Smooth muscle cell (in vitro differentiated cells): ENCODE measurements around the gene SULT2B1. TPM values are rescaled to one million over a fixed set of nuclear protein-coding genes. Genes with fewer than 3 reads are reported as not detected.

Experiments
- DNase-seq: peaks from one replicate; lab custom pipeline; 2025; ENCODE audit not compliant: unreplicated experiment; lab: John Stamatoyannopoulos, UW
- H2AFZ ChIP-seq: fragments of 200-600 bp; sonication (generic); 2 replicates; pipeline ENCODE4 v1.6.0; 2016; ENCODE audit warnings: antibody characterized with exemption, low read depth, mild to moderate bottlenecking
- H3F3A ChIP-seq: fragments of 200-600 bp; sonication (generic); 2 replicates; pipeline ENCODE4 v1.6.0; 2017; ENCODE audit warnings: antibody characterized with exemption, low read depth
- H3K27ac ChIP-seq: fragments of 200-600 bp; sonication (generic); 2 replicates; pipeline ENCODE4 v1.5.1; 2016; ENCODE audit warnings: low read depth, mild to moderate bottlenecking
- H3K27me3 ChIP-seq: fragments of 200-600 bp; sonication (generic); 2 replicates; pipeline ENCODE4 v1.6.1; 2016; ENCODE audit warnings: low read depth, mild to moderate bottlenecking
- H3K36me3 ChIP-seq: fragments of 200-600 bp; sonication (generic); 2 replicates; pipeline ENCODE4 v1.5.1; 2016; ENCODE audit warnings: low read depth
- H3K4me1 ChIP-seq: fragments of 200-600 bp; sonication (generic); 2 replicates; pipeline ENCODE4 v1.5.1; 2016; ENCODE audit warnings: low read depth
- H3K4me2 ChIP-seq: fragments of 200-600 bp; sonication (generic); 2 replicates; pipeline ENCODE4 v1.6.0; 2016; ENCODE audit warnings: mild to moderate bottlenecking
- H3K4me3 ChIP-seq: fragments of 200-600 bp; sonication (generic); 2 replicates; pipeline ENCODE4 v1.5.1; 2016; ENCODE audit warnings: mild to moderate bottlenecking
- H3K79me2 ChIP-seq: fragments of 200-600 bp; sonication (generic); 2 replicates; pipeline ENCODE4 v1.6.0; 2016; ENCODE audit warnings: low read depth, mild to moderate bottlenecking
- H3K9ac ChIP-seq: fragments of 200-600 bp; sonication (generic); 2 replicates; pipeline ENCODE4 v1.6.0; 2016; ENCODE audit warnings: low read depth
- H3K9me3 ChIP-seq: fragments of 200-600 bp; sonication (generic); replicated peaks from 2 replicates; pipeline ENCODE4 v1.5.1; 2016; ENCODE audit warnings: low read depth
- H4K20me1 ChIP-seq: fragments of 200-600 bp; sonication (generic); 2 replicates; pipeline ENCODE4 v1.6.0; 2016; ENCODE audit warnings: low read depth
- WGBS: methylation state at CpG from one replicate; pipeline ENCODE4 v1.1.7; 2016; ENCODE audit warnings: low lambda C conversion rate; 5-methylcytosine and 5-hydroxymethylcytosine counted together
- polyA plus RNA-seq: library from polyadenylated mRNA; unstranded; fragments of >200 nt; fragmentation: Nextera tagmentation; extraction: Ambion mirVana; gene quantifications from 2 replicates; pipeline ENCODE4 v1.2.1, GENCODE V29; 2016
- total RNA-seq: library from RNA; depleted of rRNA; stranded (reverse); fragments of >200 nt; gene quantifications from 2 replicates; pipeline ENCODE4 v1.2.3, GENCODE V29; 2014
- TF ChIP-seq, protein P1 (sequence below): fragments of 200-600 bp; sonication (generic); IDR thresholded peaks from 2 replicates; pipeline ENCODE4 v1.5.1; 2017; ENCODE audit warnings: borderline replicate concordance, mild to moderate bottlenecking, antibody characterized with exemption; ENCODE audit not compliant: insufficient read depth, poor library complexity, severe bottlenecking

SULT2B1 gene
- total and polyA plus RNA-seq, 2 experiments from 2014 or later: 1.7 to 2.3 TPM

DNA sequence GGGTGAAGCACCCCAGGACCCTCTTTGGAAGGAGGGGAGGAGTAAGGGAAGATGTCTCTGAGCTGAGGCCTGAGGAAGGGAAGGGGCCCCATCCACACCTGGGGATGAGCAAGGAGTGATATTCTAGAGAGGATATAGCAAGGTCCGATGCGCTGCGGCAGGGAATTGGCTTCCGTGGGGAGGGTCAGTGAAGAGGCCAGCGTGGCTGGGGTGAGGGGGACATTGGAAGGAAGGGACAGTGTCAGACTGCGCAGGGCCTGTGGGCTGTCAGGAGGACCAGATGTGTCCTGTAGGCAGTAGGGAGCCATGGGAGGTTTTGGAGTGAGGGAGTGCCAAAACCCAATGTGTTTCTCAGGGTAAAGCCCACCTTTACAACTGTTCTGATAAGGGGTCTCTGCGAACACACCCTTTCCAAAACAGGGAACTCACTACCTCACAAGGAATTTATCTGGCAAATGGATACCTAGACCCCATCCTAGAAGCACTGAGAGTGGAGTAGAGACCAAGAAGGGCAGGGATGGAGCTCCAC lies 44.0 kb upstream of the SULT2B1 start:
- 96% methylated on average over 7 of the region's 7 CpGs for WGBS
- no peak overlapping the region for H3K27ac ChIP-seq
- H3K9me3 ChIP-seq: no peaks in the 10 kb centered on the region
- H3K36me3 ChIP-seq: no peaks in the 10 kb centered on the region
- H4K20me1 ChIP-seq: no peaks in the 10 kb centered on the region
- no peaks in the 10 kb centered on the region for H3K79me2 ChIP-seq
- H3K27me3 ChIP-seq: no peaks in the 10 kb centered on the region
- H2AFZ ChIP-seq: no peak overlapping the region
- peaks cover 4% of the 10 kb centered on the region for H3F3A ChIP-seq
- TF ChIP-seq, protein P1, sequence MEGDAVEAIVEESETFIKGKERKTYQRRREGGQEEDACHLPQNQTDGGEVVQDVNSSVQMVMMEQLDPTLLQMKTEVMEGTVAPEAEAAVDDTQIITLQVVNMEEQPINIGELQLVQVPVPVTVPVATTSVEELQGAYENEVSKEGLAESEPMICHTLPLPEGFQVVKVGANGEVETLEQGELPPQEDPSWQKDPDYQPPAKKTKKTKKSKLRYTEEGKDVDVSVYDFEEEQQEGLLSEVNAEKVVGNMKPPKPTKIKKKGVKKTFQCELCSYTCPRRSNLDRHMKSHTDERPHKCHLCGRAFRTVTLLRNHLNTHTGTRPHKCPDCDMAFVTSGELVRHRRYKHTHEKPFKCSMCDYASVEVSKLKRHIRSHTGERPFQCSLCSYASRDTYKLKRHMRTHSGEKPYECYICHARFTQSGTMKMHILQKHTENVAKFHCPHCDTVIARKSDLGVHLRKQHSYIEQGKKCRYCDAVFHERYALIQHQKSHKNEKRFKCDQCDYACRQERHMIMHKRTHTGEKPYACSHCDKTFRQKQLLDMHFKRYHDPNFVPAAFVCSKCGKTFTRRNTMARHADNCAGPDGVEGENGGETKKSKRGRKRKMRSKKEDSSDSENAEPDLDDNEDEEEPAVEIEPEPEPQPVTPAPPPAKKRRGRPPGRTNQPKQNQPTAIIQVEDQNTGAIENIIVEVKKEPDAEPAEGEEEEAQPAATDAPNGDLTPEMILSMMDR: no peak
- no peak overlapping the region for H3K4me2 ChIP-seq
- H3K4me1 ChIP-seq: peaks cover 8% of the 10 kb centered on the region
- H3K4me3 ChIP-seq: no peak overlapping the region
- DNase-seq: no peak
- no peak overlapping the region for H3K9ac ChIP-seq

DNA sequence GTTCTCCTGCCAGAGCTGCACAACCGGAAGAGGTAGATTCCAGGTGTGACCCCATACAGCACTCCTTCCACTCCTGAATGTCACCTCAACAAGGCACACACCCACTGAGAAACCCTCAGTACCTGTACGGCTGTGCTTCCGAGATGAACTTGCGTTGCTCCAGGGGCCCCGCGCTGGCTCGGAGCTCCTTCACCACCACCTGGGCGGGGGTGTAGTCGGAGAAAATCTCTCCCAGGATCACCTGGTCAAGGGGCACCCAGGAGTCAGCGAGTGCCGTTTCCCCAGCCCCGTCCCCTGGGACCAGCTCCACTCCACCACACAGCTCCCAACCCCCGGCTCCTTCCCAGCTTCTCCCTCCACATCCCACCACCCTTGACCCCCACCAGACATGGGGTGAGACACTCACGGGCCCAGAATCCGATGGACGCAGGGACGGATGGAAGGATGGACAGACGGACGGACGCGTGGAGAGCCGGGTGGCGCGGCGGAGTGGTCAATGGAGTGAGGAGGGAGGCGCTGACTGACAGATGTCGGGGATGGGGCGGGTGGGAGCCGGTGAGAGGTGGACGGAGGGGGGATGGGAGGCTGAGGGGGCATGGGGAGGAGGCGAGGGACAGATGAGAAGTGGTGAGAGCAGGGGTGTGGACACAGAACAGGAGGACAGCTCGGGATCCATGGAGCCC lies 43.1 kb upstream of the SULT2B1 start:
- 93% methylated on average over 29 of the region's 32 CpGs for WGBS

DNA sequence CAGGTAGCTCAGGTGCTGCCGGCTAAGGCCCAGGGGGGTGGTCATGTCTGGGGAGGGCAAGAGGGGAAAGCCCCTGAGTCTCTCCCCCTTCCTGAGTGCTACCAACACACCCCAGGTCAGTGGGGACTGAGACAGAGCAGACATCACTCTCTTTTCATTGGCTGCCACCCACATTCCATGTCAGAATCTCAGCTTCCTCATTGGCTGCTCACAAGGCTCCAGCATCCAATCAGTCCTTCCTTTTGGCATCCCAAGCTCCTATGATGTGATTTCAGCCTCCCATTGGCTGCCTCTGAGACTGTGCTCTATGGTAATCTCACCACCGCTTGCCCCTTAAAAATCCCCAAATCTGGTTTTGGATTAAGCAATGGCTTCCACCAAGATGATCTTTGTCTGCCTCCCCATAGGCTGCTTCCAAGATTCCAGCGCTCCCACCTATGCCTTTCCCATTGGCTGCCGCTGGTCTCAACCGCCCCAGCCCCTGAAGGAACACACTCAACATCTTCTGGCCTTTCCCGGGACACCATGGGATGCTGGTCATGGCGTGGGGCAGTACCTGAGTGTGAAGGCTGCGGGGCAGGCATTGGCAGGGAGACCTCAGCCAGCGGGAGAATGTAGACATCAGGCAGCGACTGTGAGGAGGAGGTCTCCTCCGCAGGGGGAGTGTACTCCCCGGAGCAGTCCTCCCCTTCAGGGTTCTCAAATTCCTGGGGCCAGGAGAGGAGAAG lies 42.3 kb upstream of the SULT2B1 start:
- TF ChIP-seq, protein P1: no peak
- H3K27me3 ChIP-seq: no peaks in the 10 kb centered on the region
- peaks cover 8% of the 10 kb centered on the region for H3K4me1 ChIP-seq
- WGBS: 89% methylated on average over 12 of the region's 12 CpGs
- DNase-seq: no peak
- no peak overlapping the region for H3K4me2 ChIP-seq
- H3K9me3 ChIP-seq: no peaks in the 10 kb centered on the region
- peaks cover 4% of the 10 kb centered on the region for H3F3A ChIP-seq
- no peaks in the 10 kb centered on the region for H3K79me2 ChIP-seq
- H3K27ac ChIP-seq: no peak overlapping the region
- H2AFZ ChIP-seq: no peak overlapping the region
- no peaks in the 10 kb centered on the region for H3K36me3 ChIP-seq
- no peak overlapping the region for H3K4me3 ChIP-seq
- H4K20me1 ChIP-seq: no peaks in the 10 kb centered on the region
- no peak overlapping the region for H3K9ac ChIP-seq

More for the DNA sequence above, 43.1 kb upstream of the SULT2B1 start:
- H3K4me2 ChIP-seq: no peak overlapping the region
- no peak overlapping the region for H3K9ac ChIP-seq
- no peaks in the 10 kb centered on the region for H3K36me3 ChIP-seq
- H2AFZ ChIP-seq: no peak overlapping the region
- H3K4me3 ChIP-seq: no peak overlapping the region
- no peaks in the 10 kb centered on the region for H3K79me2 ChIP-seq
- no peaks in the 10 kb centered on the region for H3K9me3 ChIP-seq
- TF ChIP-seq, protein P1: no peak
- DNase-seq: no peak
- no peak overlapping the region for H3K27ac ChIP-seq
- peaks cover 8% of the 10 kb centered on the region for H3K4me1 ChIP-seq
- H3F3A ChIP-seq: peaks cover 4% of the 10 kb centered on the region
- no peaks in the 10 kb centered on the region for H3K27me3 ChIP-seq
- H4K20me1 ChIP-seq: no peaks in the 10 kb centered on the region
